Measurements from ENCODE around the gene PGAM5.
"Not testable (repeated sequence)": the region's sequence is repeated elsewhere in the genome, so short reads cannot be mapped to it uniquely, and the experiment has no call there.

Gene PGAM5

GRCh38 chr12:132753670-132754069 lies 43.0 kb downstream of the PGAM5 start:
- DNase-seq (ENCODE audit: low spot score): not testable (repeated sequence)

GRCh38 chr12:132754160-132754932 lies 43.7 kb downstream of the PGAM5 start:
- no peak for DNase-seq (ENCODE audit: low spot score)

GRCh38 chr12:132758825-132759224 lies 48.2 kb downstream of the PGAM5 start:
- DNase-seq (ENCODE audit: low spot score): not testable (repeated sequence)

GRCh38 chr12:132759359-132759758 lies 48.7 kb downstream of the PGAM5 start:
- no peak for DNase-seq (ENCODE audit: low spot score)

- peak; percentile 88 for DNase-seq (ENCODE audit: low spot score)
Observed at GRCh38 chr12:132761032-132761920, 50.6 kb downstream of the PGAM5 start, which contains the start of gene ANKLE2. ANKLE2 (minus strand) TSS chr12:132761832; CDS start chr12:132761798, 34 bp downstream.

- peak; percentile 98 for DNase-seq (ENCODE audit: low spot score)
Observed at GRCh38 chr12:132761921-132762583, 51.4 kb downstream of the PGAM5 start.

GRCh38 chr12:132764231-132764630 lies 53.6 kb downstream of the PGAM5 start:
- no peak for DNase-seq (ENCODE audit: low spot score)

- DNase-seq (ENCODE audit: low spot score): no peak
Observed at GRCh38 chr12:132765361-132765760, 54.7 kb downstream of the PGAM5 start.

- no peak for DNase-seq (ENCODE audit: low spot score)
Observed at GRCh38 chr12:132766380-132767085, 55.9 kb downstream of the PGAM5 start.

GRCh38 chr12:132771126-132771838 lies 60.6 kb downstream of the PGAM5 start:
- DNase-seq (ENCODE audit: low spot score): no peak

Measured in iPS-NIHi11 (cell line).